NCI-H2227 (cell line): ENCODE measurements around the gene PTPRN2.

Source experiments
- DNase-seq: peaks from one replicate; lab custom pipeline; 2025; ENCODE audit not compliant: unreplicated experiment; lab: John Stamatoyannopoulos, UW

Gene PTPRN2

GRCh38 chr7:157865351-157866165, 722.1 kb downstream of the PTPRN2 start:
- no peak for DNase-seq

- no peak for DNase-seq
Observed at GRCh38 chr7:157864911-157865310, 722.7 kb downstream of the PTPRN2 start.

GRCh38 chr7:157863906-157864810, 723.5 kb downstream of the PTPRN2 start:
- no peak for DNase-seq

- DNase-seq = no peak
Observed at GRCh38 chr7:157863176-157863575, 724.4 kb downstream of the PTPRN2 start.

GRCh38 chr7:157862731-157863130, 724.9 kb downstream of the PTPRN2 start:
- DNase-seq = no peak

GRCh38 chr7:157861551-157861950, 726.1 kb downstream of the PTPRN2 start:
- no peak for DNase-seq

- no peak for DNase-seq
Observed at GRCh38 chr7:157861031-157861491, 726.6 kb downstream of the PTPRN2 start.

- no peak for DNase-seq
Observed at GRCh38 chr7:157860406-157860805, 727.2 kb downstream of the PTPRN2 start.

GRCh38 chr7:157859915-157860314, 727.7 kb downstream of the PTPRN2 start:
- DNase-seq = no peak

- DNase-seq = no peak
Observed at GRCh38 chr7:157857578-157858075, 730.0 kb downstream of the PTPRN2 start.

GRCh38 chr7:157856873-157857577, 730.6 kb downstream of the PTPRN2 start:
- DNase-seq = no peak

- DNase-seq = no peak
Observed at GRCh38 chr7:157855452-157856213, 732.0 kb downstream of the PTPRN2 start.

- DNase-seq = no peak
Observed at GRCh38 chr7:157855016-157855415, 732.6 kb downstream of the PTPRN2 start.

GRCh38 chr7:157854066-157854891, 733.3 kb downstream of the PTPRN2 start:
- no peak for DNase-seq

- no peak for DNase-seq
Observed at GRCh38 chr7:157853789-157854065, 733.9 kb downstream of the PTPRN2 start.

- no peak for DNase-seq
Observed at GRCh38 chr7:157853076-157853788, 734.4 kb downstream of the PTPRN2 start.

- no peak for DNase-seq
Observed at GRCh38 chr7:157851501-157852067, 736.0 kb downstream of the PTPRN2 start.
